K562 (cell line): ENCODE results near the gene CFAP54. TPM values are rescaled to one million over a fixed set of nuclear protein-coding genes. Genes with fewer than 3 reads are reported as not detected.

ENCODE experiments used
- KDM5B ChIP-seq: fragments of 200-600 bp; sonication (generic); IDR thresholded peaks from 2 replicates; pipeline ENCODE4 v1.6.1; 2012; ENCODE audit warnings: low read depth, mild to moderate bottlenecking, moderate library complexity, low read length, control low read depth, inconsistent platforms; ENCODE audit not compliant: insufficient replicate concordance
- MXI1 ChIP-seq: IDR thresholded peaks from 2 replicates; pipeline ENCODE4 v1.6.1; 2011; ENCODE audit warnings: low read depth, mild to moderate bottlenecking, improper control_type of control experiment, low read length
- PHF21A ChIP-seq: fragments of 450-650 bp; IDR thresholded peaks from 2 replicates; pipeline ENCODE4 v1.6.1; 2017; ENCODE audit warnings: low read depth, borderline replicate concordance
- polyA plus RNA-seq, 8 experiments: library from polyadenylated mRNA; depleted of rRNA in 4 of 8; stranded (reverse) in 5 of 8; unstranded in 3 of 8; fragments of >200 nt; fragmentation: Nextera tagmentation in 2 of 8; fragmentation: Illumina TruSeq in 1 of 8; extraction: Ambion mirVana in 2 of 8; extraction: Trizol in 1 of 8; gene quantifications; 2 replicates each; pipeline versions ENCODE4 v1.2.1 to v1.2.3, GENCODE V29; 2011 to 2014; ENCODE audit warnings: inconsistent platforms in 1 of 8, missing spikeins in 1 of 8
- total RNA-seq, 7 experiments: library from RNA; depleted of rRNA in 6 of 7; stranded (reverse); fragments of >200 nt in 6 of 7; fragmentation: Illumina TruSeq in 2 of 7; extraction: Trizol in 2 of 7; gene quantifications; 2 replicates each; pipeline versions ENCODE4 v1.2.1 to v1.2.3, GENCODE V29; 2011 to 2021; ENCODE audit warnings: low replicate concordance in 1 of 7
- TF ChIP-seq, protein P1 (sequence below): sonication (generic); formaldehyde crosslinking; IDR thresholded peaks from 2 replicates; pipeline ENCODE4 v1.8.1; 2023; ENCODE audit warnings: missing genetic modification reagents, mild to moderate bottlenecking, borderline replicate concordance
- TF ChIP-seq, protein P2 (sequence below), 2 experiments: fragments of 450-650 bp in 1 of 2; sonication (generic) in 1 of 2; formaldehyde crosslinking in 1 of 2; IDR thresholded peaks in 1 of 2; conservative IDR thresholded peaks in 1 of 2; 2 replicates each; pipeline versions ENCODE4 v1.6.1 to v1.8.1; 2016 to 2023; ENCODE audit warnings: mild to moderate bottlenecking in 2 of 2, moderate library complexity in 2 of 2, inconsistent platforms in 1 of 2, missing genetic modification reagents in 1 of 2

The CFAP54 gene
- total and polyA plus RNA-seq, 9 of the 15 experiments (the other 6 are each of a cell fraction or from before 2014, with no cell fraction given), result 0.03 to 0.23 (median 0.10) TPM; not detected in 3

DNA sequence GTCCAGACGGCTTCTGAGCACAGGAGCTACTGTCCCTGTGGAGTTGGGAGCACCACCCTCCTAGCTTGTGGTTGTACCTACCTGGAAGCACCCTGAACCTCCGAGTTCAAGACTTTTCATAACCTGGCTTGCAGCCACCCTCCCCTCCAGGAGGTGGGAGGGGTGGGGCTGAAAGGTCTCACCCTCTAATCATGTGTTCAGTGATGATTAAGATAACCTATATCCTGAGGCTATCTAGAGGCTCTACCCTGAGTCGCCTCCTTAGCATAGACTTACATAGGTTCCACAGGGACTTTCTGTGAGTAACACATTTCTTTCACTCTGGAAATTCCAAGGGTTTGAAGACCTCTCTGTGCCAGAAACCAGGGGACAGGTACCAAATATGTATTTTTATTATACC, 146.5 kb downstream of the CFAP54 start (continued):
- TF ChIP-seq KDM5B (no peak), MXI1 (no peak), PHF21A (no peak)
- TF ChIP-seq, protein P1, sequence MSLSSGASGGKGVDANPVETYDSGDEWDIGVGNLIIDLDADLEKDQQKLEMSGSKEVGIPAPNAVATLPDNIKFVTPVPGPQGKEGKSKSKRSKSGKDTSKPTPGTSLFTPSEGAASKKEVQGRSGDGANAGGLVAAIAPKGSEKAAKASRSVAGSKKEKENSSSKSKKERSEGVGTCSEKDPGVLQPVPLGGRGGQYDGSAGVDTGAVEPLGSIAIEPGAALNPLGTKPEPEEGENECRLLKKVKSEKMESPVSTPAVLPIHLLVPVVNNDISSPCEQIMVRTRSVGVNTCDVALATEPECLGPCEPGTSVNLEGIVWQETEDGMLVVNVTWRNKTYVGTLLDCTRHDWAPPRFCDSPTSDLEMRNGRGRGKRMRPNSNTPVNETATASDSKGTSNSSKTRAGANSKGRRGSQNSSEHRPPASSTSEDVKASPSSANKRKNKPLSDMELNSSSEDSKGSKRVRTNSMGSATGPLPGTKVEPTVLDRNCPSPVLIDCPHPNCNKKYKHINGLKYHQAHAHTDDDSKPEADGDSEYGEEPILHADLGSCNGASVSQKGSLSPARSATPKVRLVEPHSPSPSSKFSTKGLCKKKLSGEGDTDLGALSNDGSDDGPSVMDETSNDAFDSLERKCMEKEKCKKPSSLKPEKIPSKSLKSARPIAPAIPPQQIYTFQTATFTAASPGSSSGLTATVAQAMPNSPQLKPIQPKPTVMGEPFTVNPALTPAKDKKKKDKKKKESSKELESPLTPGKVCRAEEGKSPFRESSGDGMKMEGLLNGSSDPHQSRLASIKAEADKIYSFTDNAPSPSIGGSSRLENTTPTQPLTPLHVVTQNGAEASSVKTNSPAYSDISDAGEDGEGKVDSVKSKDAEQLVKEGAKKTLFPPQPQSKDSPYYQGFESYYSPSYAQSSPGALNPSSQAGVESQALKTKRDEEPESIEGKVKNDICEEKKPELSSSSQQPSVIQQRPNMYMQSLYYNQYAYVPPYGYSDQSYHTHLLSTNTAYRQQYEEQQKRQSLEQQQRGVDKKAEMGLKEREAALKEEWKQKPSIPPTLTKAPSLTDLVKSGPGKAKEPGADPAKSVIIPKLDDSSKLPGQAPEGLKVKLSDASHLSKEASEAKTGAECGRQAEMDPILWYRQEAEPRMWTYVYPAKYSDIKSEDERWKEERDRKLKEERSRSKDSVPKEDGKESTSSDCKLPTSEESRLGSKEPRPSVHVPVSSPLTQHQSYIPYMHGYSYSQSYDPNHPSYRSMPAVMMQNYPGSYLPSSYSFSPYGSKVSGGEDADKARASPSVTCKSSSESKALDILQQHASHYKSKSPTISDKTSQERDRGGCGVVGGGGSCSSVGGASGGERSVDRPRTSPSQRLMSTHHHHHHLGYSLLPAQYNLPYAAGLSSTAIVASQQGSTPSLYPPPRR (CRISPR knock-in tag), result no peak
- TF ChIP-seq, protein P2, sequence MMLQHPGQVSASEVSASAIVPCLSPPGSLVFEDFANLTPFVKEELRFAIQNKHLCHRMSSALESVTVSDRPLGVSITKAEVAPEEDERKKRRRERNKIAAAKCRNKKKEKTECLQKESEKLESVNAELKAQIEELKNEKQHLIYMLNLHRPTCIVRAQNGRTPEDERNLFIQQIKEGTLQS (IDR thresholded peaks at IDR 0.05), result no peak
- TF ChIP-seq, protein P2 (CRISPR knock-in tag; conservative IDR thresholded peaks at IDR 0.05), result no peak
- TF ChIP-seq, all 486 proteins: peak for 0
